ENCODE data around the gene MOB3C. TPM values are rescaled to one million over a fixed set of nuclear protein-coding genes. Genes with fewer than 3 reads are reported as not detected.

The MOB3C gene
- total RNA-seq, 1 donor from 2014 or later = 8.6 TPM

DNA sequence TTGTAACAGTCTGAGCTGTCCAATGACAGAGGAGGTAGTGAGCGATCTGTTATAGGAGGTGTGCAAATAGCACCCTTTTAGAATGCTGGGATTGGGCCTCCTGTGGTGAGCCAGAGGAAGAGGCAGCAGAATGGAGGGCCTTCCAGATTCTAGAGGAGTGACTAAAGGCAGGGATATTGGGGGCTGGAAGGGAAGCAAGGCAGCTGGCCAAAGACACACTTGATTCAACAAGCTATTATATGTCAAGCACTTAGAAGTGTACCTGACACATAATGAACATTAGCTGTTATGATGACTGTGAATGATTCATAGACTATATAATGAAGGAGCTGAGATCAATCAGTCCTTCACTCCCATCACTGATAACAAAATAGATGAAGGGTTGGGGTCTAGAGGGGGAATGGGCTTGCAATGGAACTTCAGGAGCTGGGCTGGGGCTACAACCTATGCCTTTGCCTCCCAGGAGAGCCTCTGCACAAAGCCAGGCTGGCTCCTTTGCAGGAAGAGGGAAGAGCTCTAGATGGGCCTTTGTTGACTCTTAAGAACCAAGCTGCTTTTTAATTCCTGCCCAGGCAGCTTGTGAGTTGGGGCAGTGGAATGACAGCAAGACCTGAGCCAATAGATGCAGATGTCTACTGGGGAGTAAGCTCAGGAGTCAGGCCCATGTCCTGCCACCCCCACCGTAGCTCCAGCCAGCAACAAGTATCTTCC, 10.2 kb downstream of the MOB3C start:
- no peak for DNase-seq (ENCODE audit: low read depth in 2 of 2)

GRCh38 chr1:46605232-46605631, 11.4 kb downstream of the MOB3C start:
- no peak for DNase-seq (ENCODE audit: low read depth in 2 of 2)

DNA sequence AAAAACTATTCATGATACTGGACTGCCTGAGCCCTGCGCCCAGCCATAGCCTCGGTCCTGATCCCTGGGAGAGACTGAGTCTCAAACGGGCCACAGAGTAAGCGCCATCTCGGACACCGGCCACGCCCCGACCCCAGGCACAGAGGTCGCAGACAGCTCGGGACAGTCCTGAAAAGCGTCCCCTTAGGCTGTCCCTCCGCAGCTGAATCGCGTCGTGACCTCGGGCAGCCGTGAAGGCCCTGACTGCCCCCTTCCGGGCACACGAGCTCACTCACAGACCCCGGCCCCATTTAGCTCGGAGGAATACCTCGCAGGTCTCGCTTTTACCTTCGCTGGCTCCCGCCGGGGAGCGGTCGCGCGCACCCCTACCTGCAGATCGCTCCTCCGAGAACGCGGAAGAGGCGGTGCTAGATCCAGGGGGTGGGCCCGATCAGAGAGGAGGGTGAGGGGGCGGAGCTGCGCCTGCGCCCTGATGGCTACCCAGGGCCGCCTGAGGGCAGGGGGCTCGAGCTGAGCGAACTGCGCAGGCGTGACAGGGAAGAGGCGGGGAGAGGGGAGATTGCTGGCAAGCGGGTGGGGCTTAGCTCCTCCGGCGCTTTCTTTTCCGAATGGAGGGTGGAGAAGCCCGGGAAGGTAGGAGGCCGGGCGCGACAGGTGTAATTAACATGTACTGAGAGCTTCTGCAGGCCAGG, 12.6 kb downstream of the MOB3C start, which contains the start of gene MKNK1:
MKNK1 (minus strand) TSS at position 411 of the 692 bp plus-strand sequence. CDS start 20,941 bp downstream, outside the sequence.
- DNase-seq (ENCODE audit: low read depth in 2 of 2) = peak; percentile 86 to 95

DNA sequence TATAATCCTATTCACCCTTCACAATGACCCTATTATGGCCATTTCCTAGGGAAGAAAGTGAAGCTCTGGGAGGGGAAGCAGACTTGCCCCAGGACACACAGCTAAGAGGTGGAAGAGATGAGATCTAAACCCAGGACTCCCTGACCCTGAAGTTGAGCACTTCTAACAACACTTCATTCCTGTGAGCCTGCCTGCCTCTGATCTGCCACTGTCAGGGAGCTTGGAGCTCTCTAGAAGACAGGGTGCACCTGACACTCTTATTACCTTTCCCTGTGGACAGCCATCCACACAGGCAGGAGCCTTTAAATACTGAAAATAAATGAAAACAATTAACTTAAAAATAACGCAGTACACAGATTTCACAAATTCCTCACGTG, 13.1 kb downstream of the MOB3C start:
- DNase-seq (ENCODE audit: low read depth in 2 of 2) = no peak

DNA sequence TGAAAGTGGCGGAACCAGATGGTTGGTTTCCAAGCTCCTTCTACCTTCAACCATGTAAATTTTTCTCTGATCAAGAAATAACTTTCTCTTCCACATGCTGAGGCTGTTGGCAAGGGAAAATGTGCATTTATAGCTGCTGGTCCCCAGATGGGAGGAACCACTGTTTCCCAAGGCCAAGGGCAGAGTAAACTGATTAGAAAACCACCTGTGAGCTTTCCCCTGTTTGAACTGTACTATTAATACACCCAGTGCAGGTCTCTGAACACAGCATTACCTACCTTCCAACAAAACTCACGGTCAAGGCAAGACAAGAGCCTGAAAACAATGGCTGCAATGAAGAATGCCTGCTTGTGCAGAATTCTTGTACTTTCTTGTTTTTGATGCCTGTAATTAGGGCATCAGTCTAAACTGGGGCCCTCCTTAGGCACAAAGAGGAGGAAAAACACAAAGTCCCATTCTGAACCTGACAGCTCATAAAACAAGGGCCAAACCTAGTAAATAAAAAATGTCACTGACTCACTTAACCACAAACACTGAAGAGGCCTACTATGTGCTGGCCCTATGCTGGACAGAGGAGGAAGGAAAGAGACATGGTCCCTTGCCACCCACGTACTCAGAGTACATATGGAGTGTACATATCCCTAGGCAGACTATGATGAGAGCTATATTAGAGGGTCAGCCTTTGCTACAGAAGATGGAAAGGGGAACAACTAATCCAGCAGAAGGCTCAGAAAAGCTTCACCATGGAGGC, 15.2 kb downstream of the MOB3C start:
- DNase-seq (ENCODE audit: low read depth in 2 of 2) = no peak

DNA sequence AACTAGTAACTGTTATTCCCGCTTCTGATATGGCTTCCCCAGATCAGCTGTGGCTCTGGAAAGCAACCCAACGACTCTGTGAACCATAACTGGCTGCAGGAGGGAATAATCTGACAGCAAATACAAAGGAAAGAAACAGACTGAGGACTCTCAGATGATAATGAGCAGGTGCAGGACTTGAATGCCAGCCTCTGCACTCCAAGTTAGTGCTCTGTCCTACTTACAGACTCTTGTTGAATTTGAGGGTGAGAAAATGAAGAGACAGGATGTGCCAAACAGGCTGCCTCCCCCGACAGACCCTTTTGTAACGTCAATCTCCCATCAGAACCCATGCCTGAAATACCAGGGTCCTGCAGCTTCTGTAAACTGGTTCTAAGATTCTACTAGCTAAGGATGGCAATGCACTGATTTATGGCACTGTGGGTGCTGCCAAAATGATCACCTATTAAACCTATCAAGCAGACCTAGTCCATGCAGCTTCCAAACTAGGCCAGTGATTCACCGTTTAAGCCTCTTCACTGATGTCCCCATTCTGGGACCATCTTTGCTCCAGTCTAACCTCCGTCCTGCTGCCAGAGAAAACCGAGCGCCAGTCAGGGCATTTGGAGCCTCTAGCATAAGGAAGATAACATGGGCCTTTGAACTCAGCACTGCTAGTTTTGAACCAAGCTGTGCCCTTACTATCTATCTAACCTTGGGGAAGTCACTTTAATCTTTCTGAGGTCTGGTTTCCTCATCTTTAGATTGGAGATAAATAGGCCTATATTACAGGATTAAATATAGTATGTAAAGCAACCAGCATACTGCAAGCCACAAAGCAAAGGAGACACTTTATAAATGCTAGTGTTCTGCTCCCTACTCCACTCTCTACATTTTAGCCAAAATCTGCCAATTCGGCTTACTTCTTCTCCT, 17.3 kb downstream of the MOB3C start:
- DNase-seq (ENCODE audit: low read depth in 2 of 2) = no peak

- DNase-seq (ENCODE audit: low read depth in 2 of 2) = no peak
Measured at GRCh38 chr1:46596846-46597245, 19.8 kb downstream of the MOB3C start.

DNA sequence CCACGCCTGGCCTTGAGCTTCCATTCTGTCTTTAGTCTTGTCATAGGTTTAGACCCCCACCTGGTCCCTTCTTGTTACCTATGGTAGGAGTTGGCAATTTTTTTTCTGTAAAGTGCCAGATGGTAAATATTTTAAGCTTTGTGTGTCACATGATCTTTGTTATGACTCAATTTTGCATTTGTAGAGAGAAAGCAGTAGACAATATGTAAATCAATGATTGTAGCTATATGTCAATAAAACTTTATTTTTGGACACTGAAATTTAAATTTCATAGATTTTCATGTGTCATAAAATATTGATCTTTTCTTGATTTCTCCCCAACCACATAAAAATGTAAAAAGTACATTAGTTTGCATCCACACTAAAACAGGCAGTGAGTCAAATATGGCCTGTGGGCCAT, 20.6 kb downstream of the MOB3C start:
- no peak for DNase-seq (ENCODE audit: low read depth in 2 of 2)

DNA sequence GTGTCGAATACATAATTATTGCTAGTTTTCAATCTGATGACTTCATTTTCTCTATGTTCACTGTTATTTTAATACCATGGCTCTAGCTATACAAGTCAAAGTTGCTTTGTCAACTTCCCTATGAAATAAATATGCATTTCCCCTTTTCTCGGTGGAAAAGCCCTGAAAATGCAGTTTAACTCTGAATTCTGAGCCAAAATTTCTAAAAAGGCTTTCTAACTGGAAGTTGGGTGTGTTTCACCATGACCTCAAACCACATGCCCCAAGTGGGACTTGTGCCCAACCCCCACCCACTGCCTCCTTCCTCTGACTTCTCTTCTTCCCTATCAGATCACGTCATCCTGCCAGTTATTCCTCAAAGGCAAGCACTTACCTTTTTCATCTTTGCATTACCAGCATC, 21.5 kb downstream of the MOB3C start:
- no peak for DNase-seq (ENCODE audit: low read depth in 2 of 2)

DNA sequence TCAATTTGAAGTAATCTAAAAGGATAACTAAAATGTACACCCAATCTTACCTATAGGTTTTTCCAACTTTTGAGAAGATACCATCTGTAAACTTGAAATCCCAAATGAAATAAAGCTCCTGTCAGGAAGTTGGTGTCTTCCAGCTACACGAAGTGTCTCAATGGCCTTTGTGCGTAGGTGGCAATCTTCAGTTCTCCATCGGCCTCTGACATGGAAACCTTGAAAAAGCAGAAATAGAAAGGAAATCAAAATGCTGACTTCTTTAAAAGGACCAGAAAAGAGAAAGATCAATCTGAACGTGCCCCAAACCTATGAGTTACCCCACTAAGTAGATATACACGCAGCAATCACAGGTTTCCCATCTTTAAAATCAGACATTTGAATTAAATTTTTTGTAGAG, 22.5 kb downstream of the MOB3C start:
- no peak for DNase-seq (ENCODE audit: low read depth in 2 of 2)

DNA sequence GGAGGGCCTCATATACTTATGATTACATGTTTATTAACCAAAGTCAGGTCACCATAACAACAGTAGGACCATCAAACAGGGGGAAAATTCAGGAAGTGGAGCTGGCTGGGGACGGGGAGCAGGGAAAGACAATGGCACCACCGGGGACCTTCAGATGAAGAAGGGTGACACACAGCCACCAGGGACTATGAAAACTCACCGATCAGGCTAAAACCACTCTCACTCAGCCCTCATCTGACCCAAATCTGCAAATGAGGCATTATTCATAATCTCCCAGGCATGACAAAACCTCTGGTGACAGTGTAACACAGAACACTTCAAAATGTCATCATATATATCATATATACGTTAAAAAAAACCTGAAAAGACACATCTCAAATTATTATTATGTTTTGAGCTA, 23.8 kb downstream of the MOB3C start:
- DNase-seq (ENCODE audit: low read depth in 2 of 2) = no peak

GRCh38 chr1:46589529-46589928, 27.1 kb downstream of the MOB3C start:
- DNase-seq (ENCODE audit: low read depth in 2 of 2) = no peak

GRCh38 chr1:46587069-46587468, 29.5 kb downstream of the MOB3C start:
- DNase-seq (ENCODE audit: low read depth in 2 of 2) = no peak

DNA sequence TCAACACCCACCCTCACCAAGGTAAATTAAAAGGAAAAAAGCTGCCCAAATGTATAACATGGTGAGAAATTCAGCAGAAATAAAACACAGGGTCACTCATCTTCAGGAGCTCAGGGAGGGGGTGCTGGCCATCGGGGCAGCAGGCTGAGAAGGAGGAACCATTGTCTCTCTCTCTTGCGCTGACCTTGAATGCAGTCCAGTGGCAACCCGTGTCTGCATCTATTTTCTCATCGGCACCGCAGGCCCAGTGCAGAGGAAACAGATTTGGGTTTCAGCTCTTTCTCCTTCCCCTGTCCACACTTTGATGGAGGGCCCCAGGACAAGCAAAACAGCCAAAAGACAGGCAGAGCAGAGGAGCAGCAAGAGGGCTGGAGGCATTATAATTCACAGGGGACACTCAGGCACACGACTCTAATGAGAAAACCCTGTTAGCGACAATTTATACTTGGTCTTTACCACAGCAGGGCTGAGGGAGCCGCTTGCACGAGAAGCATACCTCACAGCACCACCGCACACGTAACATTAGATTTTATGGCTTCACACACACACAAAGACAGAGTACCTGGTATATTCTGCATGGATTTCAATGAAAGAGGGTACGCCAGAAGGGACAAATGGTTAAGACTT, 31.2 kb downstream of the MOB3C start:
- DNase-seq (ENCODE audit: low read depth in 2 of 2) = no peak

DNA sequence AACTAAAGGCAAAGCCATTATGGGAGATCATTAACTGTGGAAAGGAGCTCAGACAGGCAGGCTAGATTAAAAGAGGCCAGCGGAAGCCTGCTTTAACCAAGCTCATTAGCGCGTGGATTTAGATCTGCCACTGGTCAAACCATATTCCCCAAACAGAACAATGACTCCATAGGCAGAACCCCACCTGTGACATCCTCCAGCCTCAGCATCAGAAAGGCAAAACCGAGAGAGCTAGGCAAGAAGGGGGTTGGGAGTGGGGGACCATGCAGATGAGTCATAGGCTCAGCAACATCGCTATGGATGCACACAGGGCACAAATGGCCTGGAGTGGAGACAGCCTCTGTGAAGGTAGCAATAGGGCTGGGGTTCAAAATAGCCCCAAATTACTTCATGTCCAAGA, 33.1 kb downstream of the MOB3C start:
- DNase-seq (ENCODE audit: low read depth in 2 of 2) = no peak

DNA sequence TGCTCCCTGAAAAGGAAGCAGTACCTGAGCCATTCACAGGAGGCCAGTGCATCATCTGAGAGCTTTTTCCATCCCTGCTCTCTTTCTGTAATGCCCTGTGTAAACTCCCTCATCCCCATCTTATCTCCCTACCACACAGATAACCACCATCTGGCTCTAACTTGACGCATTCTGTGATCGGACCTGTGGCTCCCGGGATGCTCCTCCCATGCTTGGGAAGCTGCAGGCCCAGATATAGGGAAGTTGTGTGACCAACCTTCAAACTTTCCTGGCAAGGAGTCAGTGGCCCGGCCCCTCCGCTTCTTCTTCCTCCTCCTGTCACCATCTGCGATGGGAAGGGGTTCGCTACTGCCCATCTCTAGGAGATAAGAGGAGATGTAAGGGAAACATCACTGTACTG, 33.6 kb downstream of the MOB3C start:
- no peak for DNase-seq (ENCODE audit: low read depth in 2 of 2)

DNA sequence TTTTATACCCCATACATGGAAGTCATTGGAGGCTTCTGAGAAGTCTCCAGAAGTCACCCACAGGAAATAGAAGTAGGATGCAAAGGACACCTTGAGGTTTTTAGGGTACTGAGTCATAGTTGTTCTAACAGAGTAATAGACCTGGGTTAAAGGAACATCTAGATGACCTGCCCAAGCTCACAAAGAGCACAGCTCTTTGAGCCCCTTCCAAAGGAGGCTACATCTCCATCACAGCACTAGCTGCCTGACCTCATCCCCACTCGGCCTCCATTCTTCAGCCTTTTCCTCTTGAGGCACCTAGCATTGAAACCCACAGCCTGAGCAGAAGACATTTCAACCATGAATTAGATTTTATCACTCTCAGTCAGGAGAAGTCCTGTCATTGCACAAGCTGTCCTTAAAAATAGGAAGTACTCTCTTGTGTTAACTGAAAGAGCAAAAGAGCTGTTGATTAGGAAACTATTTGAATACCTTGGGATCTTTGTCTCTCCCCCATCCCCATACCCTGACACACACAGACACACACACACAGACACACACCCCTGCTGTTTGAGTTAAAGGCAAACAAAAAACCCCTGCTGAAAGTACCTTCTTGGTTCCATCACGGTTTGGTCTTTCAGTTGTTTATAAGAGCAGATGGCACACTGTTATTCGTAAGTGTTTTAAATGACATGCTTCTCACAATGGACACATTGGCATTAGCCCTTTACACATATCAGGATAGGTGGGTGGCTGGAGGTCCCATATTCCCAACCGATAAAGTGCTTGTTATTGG, 34.7 kb downstream of the MOB3C start:
- DNase-seq (ENCODE audit: low read depth in 2 of 2) = no peak

GRCh38 chr1:46580140-46580903, 36.3 kb downstream of the MOB3C start:
- no peak for DNase-seq (ENCODE audit: low read depth in 2 of 2)

GRCh38 chr1:46577671-46578070, 38.9 kb downstream of the MOB3C start:
- no peak for DNase-seq (ENCODE audit: low read depth in 2 of 2)

Measured in dermis microvascular lymphatic vessel endothelial cell (primary cell).